Heart right ventricle (tissue), 16 donors: Measurements from ENCODE around the gene DCPS. TPM values are rescaled to one million over a fixed set of nuclear protein-coding genes. Genes with fewer than 3 reads are reported as not detected.

Source experiments
- ATAC-seq, 8 donors: fragments of 200-7000 bp; cut with Tn5 transposase; one replicate each; pipeline ENCODE4 v1.9.1; 2020; ENCODE audit warnings: mild to moderate bottlenecking in 8 of 8, moderate library complexity in 8 of 8, moderate number of reproducible peaks in 1 of 8
- DNase-seq, 2 donors: peaks; one replicate each; pipeline ENCODE4 v3.0.0-alpha.2; 2020
- H3K27ac ChIP-seq, 10 donors: fragments of 200-600 bp; sonication (generic) in 2 of 10; one replicate each; pipeline versions ENCODE4 v1.5.0 to v1.8.0; 2020 to 2022; ENCODE audit warnings: mild to moderate bottlenecking in 3 of 10
- H3K27me3 ChIP-seq, 7 donors: fragments of 200-600 bp; one replicate each; pipeline ENCODE4 v1.8.0; 2021 to 2022; ENCODE audit warnings: mild to moderate bottlenecking in 2 of 7
- H3K36me3 ChIP-seq, 9 donors: fragments of 200-600 bp; sonication (generic) in 1 of 9; one replicate each; pipeline versions ENCODE4 v1.5.0 to v1.8.0; 2020 to 2022; ENCODE audit warnings: mild to moderate bottlenecking in 2 of 9
- H3K4me1 ChIP-seq, 9 donors: fragments of 200-600 bp; sonication (generic) in 1 of 9; one replicate each; pipeline versions ENCODE4 v1.5.0 to v1.8.0; 2020 to 2022; ENCODE audit warnings: mild to moderate bottlenecking in 4 of 9
- H3K4me3 ChIP-seq, 10 donors: fragments of 200-600 bp; sonication (generic) in 2 of 10; one replicate each; pipeline versions ENCODE4 v1.5.0 to v1.8.0; 2020 to 2022; ENCODE audit warnings: mild to moderate bottlenecking in 7 of 10, moderate library complexity in 2 of 10
- H3K9me3 ChIP-seq, 11 donors: fragments of 200-600 bp in 10 of 11; sonication (generic) in 2 of 11; one replicate each; pipeline versions ENCODE4 v1.5.0 to v1.8.0; 2013 to 2022; ENCODE audit warnings: mild to moderate bottlenecking in 2 of 11, control low read depth in 1 of 11, moderate library complexity in 1 of 11
- WGBS, 2 donors: extraction: QIAGEN DNeasy Blood & Tissue Kit; methylation state at CpG; one replicate each; pipeline ENCODE4 v1.1.7; 2013; ENCODE audit warnings: inconsistent platforms in 1 of 2; 5-methylcytosine and 5-hydroxymethylcytosine counted together
- intact Hi-C, 10 donors: fragments of 100-400 bp; cut with DNase I; formaldehyde crosslinking; loops; one replicate each; pipeline versions ENCODE4 v1.11.1 to v1.14.2; 2022
- polyA plus RNA-seq, 2 donors: library from polyadenylated mRNA; stranded (reverse); fragments of 200-250 nt; gene quantifications; one replicate each; pipeline ENCODE4 v1.2.3, GENCODE V29; 2013
- total RNA-seq, 10 donors: library from RNA; stranded (reverse); fragmentation: NEBNext Ultra II Directional in 3 of 10; extraction: Animal tissue kit (Norgen Biotek cat#: 25700) in 3 of 10; gene quantifications; one replicate each; pipeline versions ENCODE4 v1.2.1 to v1.2.4, GENCODE V29; 2021 to 2023
- TF ChIP-seq, protein P1 (sequence below), 9 donors: fragments of 200-600 bp; sonication (generic) in 2 of 9; IDR thresholded peaks; one replicate each; pipeline versions ENCODE4 v1.5.0 to v1.8.0; 2021 to 2022; ENCODE audit warnings: antibody characterized with exemption in 9 of 9, mild to moderate bottlenecking in 5 of 9, moderate library complexity in 1 of 9
- donor health status: Arrhythmogenic right ventricular cardiomyopathy.
- donor health status: ischemic (EF 13 %, LVEDD 7.1; RV severe dilation, severe dysfunction).
- donor health status: healthy with polysubstance abuse.
- donor health status: DM: no; HTN: yes; CAD: no.
- donor health status: DM: no; HTN: no; CAD: no.
- donor health status: ischemic (EF 25% LVEDD 6.9; RV normal size, moderate dysfunction).
- donor health status: ischemic (EF 25% LVEDD 5.7; RV mildly dilated, moderate dysfunction).
- donor health status: healthy.
- donor health status: DM: yes; HTN: yes; CAD: no.
- donor health status: Ischemic cardiomyopathy.
- donor health status: ischemic (EF 35%, LVEDD 5.7; RV mildly dilated, moderate dysfunction).
- donor health status: nonischemic (EF 11% LVEDD 7.7; RV severe dilation, severe dysfunction).
- donor health status: DM: yes; HTN: yes; CAD: no.
- donor health status: PGD.
- donor health status: ischemic (EF 29% LVEDD 5.4; RV normal size, mild dysfunction).
- donor health status: nonischemic (EF 23%, LVEDD 6.1; RV moderate dilation, normal function).

The DCPS gene
- total and polyA plus RNA-seq, 12 donors = 6.5 to 17.3 (median 10.6) TPM

DNA sequence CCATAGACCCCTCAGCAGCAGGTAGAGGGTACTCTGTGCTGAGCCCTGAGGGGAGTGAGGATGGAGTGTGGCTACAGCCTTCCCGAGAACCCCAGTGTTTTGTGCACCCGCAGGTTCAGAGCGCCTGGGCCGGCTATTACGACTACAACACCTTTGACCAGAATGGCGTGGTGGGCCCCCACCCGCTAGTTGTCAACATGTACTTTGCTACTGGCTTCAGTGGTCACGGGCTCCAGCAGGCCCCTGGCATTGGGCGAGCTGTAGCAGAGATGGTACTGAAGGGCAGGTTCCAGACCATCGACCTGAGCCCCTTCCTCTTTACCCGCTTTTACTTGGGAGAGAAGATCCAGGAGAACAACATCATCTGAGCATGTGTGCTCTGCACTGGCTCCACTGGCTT, 26.5 kb upstream of the DCPS start:
- TF ChIP-seq, protein P1, sequence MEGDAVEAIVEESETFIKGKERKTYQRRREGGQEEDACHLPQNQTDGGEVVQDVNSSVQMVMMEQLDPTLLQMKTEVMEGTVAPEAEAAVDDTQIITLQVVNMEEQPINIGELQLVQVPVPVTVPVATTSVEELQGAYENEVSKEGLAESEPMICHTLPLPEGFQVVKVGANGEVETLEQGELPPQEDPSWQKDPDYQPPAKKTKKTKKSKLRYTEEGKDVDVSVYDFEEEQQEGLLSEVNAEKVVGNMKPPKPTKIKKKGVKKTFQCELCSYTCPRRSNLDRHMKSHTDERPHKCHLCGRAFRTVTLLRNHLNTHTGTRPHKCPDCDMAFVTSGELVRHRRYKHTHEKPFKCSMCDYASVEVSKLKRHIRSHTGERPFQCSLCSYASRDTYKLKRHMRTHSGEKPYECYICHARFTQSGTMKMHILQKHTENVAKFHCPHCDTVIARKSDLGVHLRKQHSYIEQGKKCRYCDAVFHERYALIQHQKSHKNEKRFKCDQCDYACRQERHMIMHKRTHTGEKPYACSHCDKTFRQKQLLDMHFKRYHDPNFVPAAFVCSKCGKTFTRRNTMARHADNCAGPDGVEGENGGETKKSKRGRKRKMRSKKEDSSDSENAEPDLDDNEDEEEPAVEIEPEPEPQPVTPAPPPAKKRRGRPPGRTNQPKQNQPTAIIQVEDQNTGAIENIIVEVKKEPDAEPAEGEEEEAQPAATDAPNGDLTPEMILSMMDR (IDR thresholded peaks at IDR 0.05) = no peak
- no peaks in the 10 kb centered on the region for H3K9me3 ChIP-seq
- 95 to 97% methylated on average over 11 of the region's 11 CpGs for WGBS, 2 donors
- intact Hi-C loops = no loop called here
- ATAC-seq (no peak), DNase-seq (no peak)
- peaks cover 0 to 25% (median 9%) of the 10 kb centered on the region in 9 donors for H3K4me1 ChIP-seq
- H3K27me3 ChIP-seq = no peaks in the 10 kb centered on the region
- H3K4me3 ChIP-seq = no peak overlapping the region
- peaks cover 0 to 63% (median 0%) of the 10 kb centered on the region in 9 donors for H3K36me3 ChIP-seq
- H3K27ac ChIP-seq = no peak overlapping the region

DNA sequence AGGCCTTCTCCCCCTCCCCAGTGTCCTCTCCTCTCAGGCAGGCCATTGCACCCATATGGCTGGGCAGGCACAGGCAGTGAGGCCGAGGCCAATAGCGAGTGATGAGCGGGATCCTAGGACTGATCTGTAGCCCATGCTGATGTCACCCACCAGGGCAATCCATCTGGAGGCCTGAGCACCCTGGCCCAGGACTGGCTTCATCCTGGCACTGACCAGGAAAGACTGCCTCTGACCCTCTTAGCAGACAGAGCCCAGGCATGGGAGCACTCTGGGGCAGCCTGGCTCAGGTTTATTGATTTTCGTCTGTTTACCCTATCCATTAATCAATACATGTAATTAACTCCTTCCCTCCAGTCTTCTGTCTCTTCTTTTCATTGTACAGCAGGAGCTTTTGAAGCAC, 26.1 kb upstream of the DCPS start:
- no peak overlapping the region for H3K4me3 ChIP-seq
- 91 to 93% methylated on average over 4 of the region's 4 CpGs for WGBS, 2 donors
- DNase-seq (no peak), ATAC-seq (no peak)
- no peaks in the 10 kb centered on the region for H3K9me3 ChIP-seq
- H3K27ac ChIP-seq = no peak overlapping the region
- H3K36me3 ChIP-seq = peaks cover 0 to 58% (median 0%) of the 10 kb centered on the region in 9 donors
- H3K27me3 ChIP-seq = no peaks in the 10 kb centered on the region
- intact Hi-C loops = no loop called here
- peaks cover 0 to 29% (median 11%) of the 10 kb centered on the region in 9 donors for H3K4me1 ChIP-seq
- TF ChIP-seq, protein P1 (IDR thresholded peaks at IDR 0.05) = no peak

DNA sequence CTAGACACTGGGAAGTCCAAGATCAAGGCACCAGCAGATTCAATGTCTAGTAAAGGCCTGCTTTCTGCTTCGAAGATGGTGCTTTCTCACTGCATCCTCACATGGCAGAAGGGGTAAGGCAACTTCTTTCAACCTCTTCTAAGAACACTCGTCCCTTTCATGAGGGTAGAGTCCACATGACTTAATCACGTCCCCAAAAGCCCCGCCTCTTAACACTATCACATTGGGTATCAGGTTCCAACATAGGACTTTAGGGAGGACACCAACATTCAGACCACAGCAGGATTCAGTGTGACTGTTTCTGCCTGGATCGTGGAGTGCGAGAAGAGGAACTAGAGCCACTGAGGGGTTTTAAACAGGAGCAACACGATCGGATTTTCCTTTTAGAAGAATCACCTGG, 24.7 kb upstream of the DCPS start:
- TF ChIP-seq, protein P1 (IDR thresholded peaks at IDR 0.05) = no peak
- H3K4me3 ChIP-seq = no peak overlapping the region

DNA sequence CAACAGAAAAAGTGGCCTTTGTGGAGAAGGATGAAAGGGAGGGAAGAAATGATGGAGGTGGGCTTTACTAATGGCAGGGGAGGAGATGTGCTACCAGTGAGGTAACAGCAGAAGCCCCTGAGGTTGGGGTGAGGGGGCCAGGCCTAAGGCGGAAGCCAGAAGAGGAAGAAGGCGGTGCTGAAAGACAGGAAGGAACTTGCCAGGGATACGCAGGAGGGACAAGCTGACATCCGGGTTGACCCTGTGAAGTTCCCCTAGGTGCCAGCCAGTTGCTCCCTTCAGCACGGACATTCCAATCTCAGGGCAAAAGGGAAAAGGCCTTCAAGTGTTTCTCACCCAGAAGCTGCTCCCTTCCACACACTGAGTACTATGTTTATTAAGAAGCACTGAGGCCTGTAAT, 23.3 kb upstream of the DCPS start:
- ATAC-seq (no peak), DNase-seq (no peak)
- WGBS, 2 donors = 51 to 68% methylated on average over 5 of the region's 5 CpGs
- TF ChIP-seq, protein P1 (IDR thresholded peaks at IDR 0.05) = no peak
- peaks cover 0 to 51% (median 11%) of the 10 kb centered on the region in 9 donors for H3K4me1 ChIP-seq
- intact Hi-C loops = loop anchor here in 1 of 10 donors (5.0 kb wide), 1 partner anchor 63 kb away; no protein-coding TSS in a partner anchor
- peak overlapping the region in 3 of 10 donors; percentile 19 to 81 (median 44) for H3K27ac ChIP-seq
- H3K9me3 ChIP-seq = no peaks in the 10 kb centered on the region
- H3K4me3 ChIP-seq = no peak overlapping the region
- H3K27me3 ChIP-seq = no peaks in the 10 kb centered on the region
- peaks cover 0 to 30% (median 0%) of the 10 kb centered on the region in 9 donors for H3K36me3 ChIP-seq

More for the DNA sequence above, 24.7 kb upstream of the DCPS start:
- H3K27me3 ChIP-seq = no peaks in the 10 kb centered on the region
- H3K27ac ChIP-seq = no peak overlapping the region
- WGBS, 2 donors = 76 to 80% methylated on average over 8 of the region's 8 CpGs
- intact Hi-C loops = no loop called here
- no peaks in the 10 kb centered on the region for H3K9me3 ChIP-seq
- DNase-seq = no peak
- H3K4me1 ChIP-seq = peaks cover 0 to 38% (median 11%) of the 10 kb centered on the region in 9 donors
- peaks cover 0 to 44% (median 0%) of the 10 kb centered on the region in 9 donors for H3K36me3 ChIP-seq
- ATAC-seq = no peak
